Central memory CD8-positive, alpha-beta T cell (primary cell): ENCODE data around the gene CERK.
"Not testable (repeated sequence)": the region's sequence is repeated elsewhere in the genome, so short reads cannot be mapped to it uniquely, and the experiment has no call there.

Experiments
- ATAC-seq: fragments of 150-1000 bp; cut with Tn5 transposase; replicated peaks from 2 replicates; pipeline ENCODE4 v1.10.0; 2022; ENCODE audit warnings: mild to moderate bottlenecking, moderate FRiP score, moderate number of reproducible peaks; ENCODE audit not compliant: poor library complexity, severe bottlenecking; ENCODE audit errors: extremely low read depth
- DNase-seq, 2 donors: peaks; one replicate each; pipeline ENCODE4 v3.0.0; 2021; ENCODE audit warnings: low spot score in 2 of 2
- H3K27ac Mint-ChIP-seq: one replicate; pipeline ENCODE4 v1.8.0; 2022; ENCODE audit warnings: low read depth, mild to moderate bottlenecking, moderate library complexity, mixed read lengths
- H3K27me3 Mint-ChIP-seq: one replicate; pipeline ENCODE4 v1.8.0; 2022; ENCODE audit warnings: mixed read lengths
- H3K36me3 Mint-ChIP-seq: one replicate; pipeline ENCODE4 v1.8.0; 2022; ENCODE audit warnings: mild to moderate bottlenecking, moderate library complexity, mixed read lengths; ENCODE audit not compliant: insufficient read depth
- H3K4me1 Mint-ChIP-seq: one replicate; pipeline ENCODE4 v1.8.0; 2022; ENCODE audit warnings: mixed read lengths
- H3K4me3 Mint-ChIP-seq: one replicate; pipeline ENCODE4 v1.8.0; 2022; ENCODE audit warnings: mild to moderate bottlenecking, moderate library complexity, mixed read lengths
- H3K9me3 Mint-ChIP-seq: one replicate; pipeline ENCODE4 v1.8.0; 2022; ENCODE audit warnings: mixed read lengths

The CERK gene

GRCh38 chr22:46639843-46640242 lies 98.2 kb downstream of the CERK start:
- H3K4me3 Mint-ChIP-seq = no peak overlapping the region
- ATAC-seq (no peak), DNase-seq (no peak)
- peaks cover 12% of the 10 kb centered on the region for H3K4me1 Mint-ChIP-seq
- no peaks in the 10 kb centered on the region for H3K27me3 Mint-ChIP-seq
- no peak overlapping the region for H3K27ac Mint-ChIP-seq
- H3K9me3 Mint-ChIP-seq = no peaks in the 10 kb centered on the region
- peaks cover 2% of the 10 kb centered on the region for H3K36me3 Mint-ChIP-seq

- peak overlapping the region; percentile 17 for H3K27ac Mint-ChIP-seq
- H3K9me3 Mint-ChIP-seq = no peaks in the 10 kb centered on the region
- peaks cover 2% of the 10 kb centered on the region for H3K36me3 Mint-ChIP-seq
Observed at GRCh38 chr22:46638601-46639431, 99.2 kb downstream of the CERK start.

GRCh38 chr22:46637711-46638600 lies 100.1 kb downstream of the CERK start:
- H3K4me3 Mint-ChIP-seq = no peak overlapping the region
- H3K36me3 Mint-ChIP-seq = peaks cover 2% of the 10 kb centered on the region
- H3K9me3 Mint-ChIP-seq = no peaks in the 10 kb centered on the region
- no peak for DNase-seq
- no peak overlapping the region for H3K27ac Mint-ChIP-seq
- H3K4me1 Mint-ChIP-seq = peaks cover 18% of the 10 kb centered on the region
- H3K27me3 Mint-ChIP-seq = no peaks in the 10 kb centered on the region
- ATAC-seq = no peak

More at GRCh38 chr22:46638601-46639431, 99.2 kb downstream of the CERK start:
- no peaks in the 10 kb centered on the region for H3K27me3 Mint-ChIP-seq
- DNase-seq (no peak), ATAC-seq (no peak)
- peaks cover 18% of the 10 kb centered on the region for H3K4me1 Mint-ChIP-seq
- no peak overlapping the region for H3K4me3 Mint-ChIP-seq

- peaks cover 13% of the 10 kb centered on the region for H3K4me1 Mint-ChIP-seq
- H3K27me3 Mint-ChIP-seq = no peaks in the 10 kb centered on the region
- no peak overlapping the region for H3K4me3 Mint-ChIP-seq
- no peak overlapping the region for H3K27ac Mint-ChIP-seq
- no peaks in the 10 kb centered on the region for H3K9me3 Mint-ChIP-seq
- ATAC-seq (no peak), DNase-seq (no peak)
- peaks cover 2% of the 10 kb centered on the region for H3K36me3 Mint-ChIP-seq
Observed at GRCh38 chr22:46636221-46637002, 101.6 kb downstream of the CERK start.

- H3K27me3 Mint-ChIP-seq = no peaks in the 10 kb centered on the region
- H3K27ac Mint-ChIP-seq = no peak overlapping the region
- peaks cover 12% of the 10 kb centered on the region for H3K4me1 Mint-ChIP-seq
- H3K9me3 Mint-ChIP-seq = no peaks in the 10 kb centered on the region
- H3K36me3 Mint-ChIP-seq = peaks cover 2% of the 10 kb centered on the region
- DNase-seq = no peak
- H3K4me3 Mint-ChIP-seq = no peak overlapping the region
- ATAC-seq = no peak
Observed at GRCh38 chr22:46635756-46636155, 102.3 kb downstream of the CERK start.

- not testable (repeated sequence) for H3K4me3 Mint-ChIP-seq, H3K36me3 Mint-ChIP-seq, H3K27me3 Mint-ChIP-seq, H3K27ac Mint-ChIP-seq, H3K9me3 Mint-ChIP-seq, ATAC-seq, DNase-seq
- peaks cover 12% of the 10 kb centered on the region for H3K4me1 Mint-ChIP-seq
Observed at GRCh38 chr22:46634973-46635685, 102.9 kb downstream of the CERK start.
